Activated gamma-delta T cell treated with anti-CD3 and anti-CD28 coated beads, Interleukin-2, amount 50 U/mL, for 16 hours (primary cell): ENCODE measurements around the gene RBP7.
A peak's percentile ranks its signal among the peaks of the same experiment; 100 is the strongest.

Experiments used
- DNase-seq: peaks from one replicate; pipeline ENCODE4 v3.0.0-alpha.2; 2020; ENCODE audit warnings: low read depth

The RBP7 gene

GRCh38 chr1:10031461-10031860 is 34.4 kb downstream of the RBP7 start:
- DNase-seq = no peak

GRCh38 chr1:10032590-10033358 is 35.7 kb downstream of the RBP7 start, which contains the start of gene UBE4B:
UBE4B (plus strand) TSS chr1:10032958; CDS start chr1:10033671, 713 bp downstream.
- DNase-seq = peak; percentile 96

- no peak for DNase-seq
These were observed 36.4 kb downstream of the RBP7 start for GRCh38 chr1:10033359-10033845.

- no peak for DNase-seq
These were observed 45.7 kb downstream of the RBP7 start for GRCh38 chr1:10042746-10043145.

- DNase-seq = no peak
These were observed 48.7 kb downstream of the RBP7 start for GRCh38 chr1:10045480-10046355.

- no peak for DNase-seq
These were observed 49.5 kb downstream of the RBP7 start for GRCh38 chr1:10046356-10047085.

GRCh38 chr1:10048601-10049000 is 51.6 kb downstream of the RBP7 start:
- DNase-seq = no peak

- no peak for DNase-seq
These were observed 53.6 kb downstream of the RBP7 start for GRCh38 chr1:10050611-10051010.

GRCh38 chr1:10051656-10052055 is 54.6 kb downstream of the RBP7 start:
- DNase-seq = no peak

- DNase-seq = no peak
These were observed 55.3 kb downstream of the RBP7 start for GRCh38 chr1:10052347-10052746.

- DNase-seq = no peak
These were observed 57.4 kb downstream of the RBP7 start for GRCh38 chr1:10054465-10054864.

- no peak for DNase-seq
These were observed 59.6 kb downstream of the RBP7 start for GRCh38 chr1:10056599-10056987.

- DNase-seq = no peak
These were observed 60.3 kb downstream of the RBP7 start for GRCh38 chr1:10057343-10057742.

- DNase-seq = no peak
These were observed 60.8 kb downstream of the RBP7 start for GRCh38 chr1:10057796-10058195.

GRCh38 chr1:10059342-10059718 is 62.3 kb downstream of the RBP7 start:
- DNase-seq = no peak

GRCh38 chr1:10060311-10061100 is 63.5 kb downstream of the RBP7 start:
- no peak for DNase-seq

- DNase-seq = no peak
These were observed 64.2 kb downstream of the RBP7 start for GRCh38 chr1:10061276-10061675.

GRCh38 chr1:10063878-10064277 is 66.8 kb downstream of the RBP7 start:
- DNase-seq = no peak

- no peak for DNase-seq
These were observed 67.7 kb downstream of the RBP7 start for GRCh38 chr1:10064416-10065343.

- DNase-seq = no peak
These were observed 68.3 kb downstream of the RBP7 start for GRCh38 chr1:10065344-10065685.
